HG03025 (cell line): ENCODE measurements around the gene STK24.
"Not testable (repeated sequence)": the region's sequence is repeated elsewhere in the genome, so short reads cannot be mapped to it uniquely, and the experiment has no call there.

Experiments
- ATAC-seq: cut with Tn5 transposase; IDR thresholded peaks from one replicate; pipeline ENCODE4 v1.9.1; 2021; ENCODE audit warnings: mild to moderate bottlenecking, moderate library complexity; ENCODE audit not compliant: unreplicated experiment, low FRiP score

Gene STK24

DNA sequence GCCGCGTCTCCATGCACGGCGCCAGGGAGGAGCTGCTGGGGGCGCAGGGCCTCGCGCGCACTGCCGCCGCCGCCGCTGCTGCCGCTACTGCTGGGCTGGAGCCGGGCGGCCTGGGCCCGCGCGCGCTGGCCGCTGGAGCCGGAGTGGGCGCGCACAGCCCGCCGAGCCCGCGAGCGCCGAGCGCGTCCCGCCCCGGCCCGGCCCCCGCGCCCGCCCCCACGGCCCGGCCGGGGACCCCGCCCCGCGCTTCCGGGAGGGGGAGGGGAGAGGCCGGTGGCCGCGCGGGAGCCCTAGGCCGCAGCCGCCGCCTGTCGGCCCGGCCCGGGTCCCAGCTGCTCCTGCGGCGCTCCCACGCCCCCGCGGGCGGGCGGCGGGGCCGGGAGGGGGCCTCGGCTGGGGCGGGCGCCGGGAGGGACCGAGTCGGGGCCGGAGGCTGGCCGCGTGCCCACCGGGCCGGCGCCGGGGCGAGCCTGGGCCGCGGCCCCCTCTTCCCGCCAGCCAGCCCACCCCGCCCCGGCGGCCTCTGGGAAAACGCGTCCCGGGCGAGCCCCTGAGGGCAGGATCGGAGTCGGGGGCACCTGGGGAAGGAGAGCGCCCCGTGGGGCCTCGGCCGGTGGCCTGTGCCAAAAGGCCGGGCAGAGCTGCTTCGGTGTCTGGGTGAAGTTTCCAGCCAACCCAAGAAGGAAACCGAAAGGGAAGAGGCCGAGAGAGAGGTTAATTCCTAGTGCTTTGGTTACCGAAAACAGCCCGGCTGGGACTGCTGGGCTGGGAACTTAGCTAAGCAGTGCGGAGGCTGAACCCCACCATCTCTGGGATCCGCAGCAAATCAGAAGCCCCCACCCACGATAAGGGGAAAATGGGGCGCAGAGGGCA, at the start of gene STK24:
Gene STK24 (minus strand): TSS at position 145 of the 873 bp plus-strand sequence. CDS start 321 bp downstream, outside the sequence.
- ATAC-seq: peak; percentile 72

DNA sequence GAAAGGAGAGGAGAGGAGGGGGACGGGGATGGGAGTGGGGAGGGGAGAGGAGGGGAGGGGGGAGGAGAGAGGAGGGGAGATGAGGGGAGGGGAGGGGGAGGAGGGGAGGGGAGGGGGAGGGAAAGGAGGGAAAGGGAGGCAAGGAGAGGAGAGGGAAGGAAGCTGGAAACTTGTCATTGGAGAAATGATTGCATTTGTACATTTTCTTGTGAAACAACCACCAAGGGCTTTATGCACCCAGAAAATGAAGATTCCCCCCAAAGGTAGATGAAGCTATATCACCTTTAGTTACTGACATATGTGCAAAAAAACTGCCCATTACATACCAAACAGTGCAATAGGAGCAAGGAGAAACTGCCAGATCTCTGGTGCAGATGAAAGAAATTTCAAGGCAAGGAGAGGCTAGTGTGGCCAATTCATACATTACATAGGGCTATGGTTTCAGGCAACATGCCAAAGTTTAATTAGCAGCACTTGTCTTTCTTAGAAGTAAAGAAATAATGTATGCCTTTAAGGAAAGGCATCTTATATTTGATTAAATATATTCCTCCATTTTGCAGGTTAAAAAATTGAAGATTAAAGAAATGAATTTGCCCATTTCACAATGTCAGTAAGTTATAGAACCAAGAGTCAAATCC, 49.5 kb upstream of the STK24 start:
- ATAC-seq: no peak

DNA sequence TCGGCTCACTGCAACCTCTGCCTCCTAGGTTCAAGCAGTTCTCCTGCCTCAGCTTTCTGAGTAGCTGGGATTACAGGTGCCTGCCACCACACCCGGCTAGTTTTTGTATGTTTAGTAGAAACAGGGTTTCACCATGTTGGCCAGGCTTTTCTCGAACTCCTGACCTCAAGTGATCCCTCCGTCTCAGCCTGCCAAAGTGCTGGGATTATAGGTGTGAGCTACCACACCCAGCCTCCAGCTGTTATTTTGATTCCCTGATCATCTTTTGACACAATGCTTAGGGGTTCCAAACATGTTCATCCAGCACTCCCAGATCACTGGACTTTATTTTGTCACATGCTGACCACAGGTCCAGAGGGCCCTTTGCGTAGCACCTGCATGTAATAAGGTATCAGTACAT, 47.7 kb upstream of the STK24 start:
- not testable (repeated sequence) for ATAC-seq

DNA sequence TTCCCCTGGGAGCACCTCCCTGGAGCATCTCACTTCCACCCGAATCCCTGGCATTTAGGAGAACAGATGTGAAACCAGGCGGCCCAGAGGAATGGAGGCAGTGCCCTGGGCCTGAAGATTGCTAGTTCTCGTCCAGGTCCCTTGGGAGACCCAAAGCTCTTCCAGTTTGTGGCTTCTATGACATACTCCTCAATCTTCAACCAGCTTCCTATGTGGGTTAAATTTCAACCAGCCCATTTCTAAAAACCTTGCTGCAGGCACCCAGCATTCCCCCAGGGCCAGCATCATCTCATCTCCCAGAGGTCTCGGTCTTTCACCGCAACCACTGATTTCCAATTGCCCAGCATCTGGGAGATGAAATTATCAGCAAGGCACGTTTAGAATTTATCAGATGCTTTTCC, 46.0 kb upstream of the STK24 start:
- no peak for ATAC-seq

DNA sequence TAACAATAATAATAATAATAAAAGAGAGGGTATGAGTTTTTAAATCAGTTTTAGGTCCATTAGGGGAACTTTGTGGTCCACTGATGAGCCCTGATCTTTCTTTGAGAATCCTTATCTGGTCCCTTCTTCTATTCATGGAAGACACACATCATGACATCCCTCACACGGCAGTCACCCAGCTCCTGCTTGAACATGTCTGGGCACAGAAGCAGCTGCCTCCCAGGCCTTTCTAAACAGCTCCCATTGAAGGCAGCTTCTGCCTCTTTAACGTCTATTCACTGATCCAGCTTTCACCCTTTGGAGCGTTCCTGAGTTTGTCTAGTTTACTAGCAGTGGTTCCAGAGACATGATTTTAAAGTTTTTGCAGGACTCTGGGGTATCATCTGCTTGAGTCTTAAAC, 42.6 kb upstream of the STK24 start:
- no peak for ATAC-seq

DNA sequence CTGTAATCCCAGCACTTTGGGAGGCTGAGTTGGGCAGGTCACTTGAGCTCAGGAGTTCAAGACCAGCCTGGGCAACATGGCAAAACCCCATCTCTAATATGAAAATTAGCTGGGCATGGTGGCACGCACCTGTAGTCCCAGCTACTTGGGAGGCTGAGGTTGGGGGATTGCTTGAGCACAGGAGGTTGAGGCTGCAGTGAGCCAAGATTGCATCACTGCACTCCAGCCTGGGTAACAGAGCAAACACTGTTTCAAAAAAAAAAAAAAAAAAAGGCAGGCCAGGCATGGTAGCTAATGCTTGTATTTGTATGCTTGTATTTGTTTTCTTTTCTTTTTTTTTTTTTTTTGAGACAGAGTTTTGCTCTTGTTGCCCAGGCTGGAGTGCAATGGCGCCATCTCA, 38.7 kb upstream of the STK24 start:
- ATAC-seq: not testable (repeated sequence)

DNA sequence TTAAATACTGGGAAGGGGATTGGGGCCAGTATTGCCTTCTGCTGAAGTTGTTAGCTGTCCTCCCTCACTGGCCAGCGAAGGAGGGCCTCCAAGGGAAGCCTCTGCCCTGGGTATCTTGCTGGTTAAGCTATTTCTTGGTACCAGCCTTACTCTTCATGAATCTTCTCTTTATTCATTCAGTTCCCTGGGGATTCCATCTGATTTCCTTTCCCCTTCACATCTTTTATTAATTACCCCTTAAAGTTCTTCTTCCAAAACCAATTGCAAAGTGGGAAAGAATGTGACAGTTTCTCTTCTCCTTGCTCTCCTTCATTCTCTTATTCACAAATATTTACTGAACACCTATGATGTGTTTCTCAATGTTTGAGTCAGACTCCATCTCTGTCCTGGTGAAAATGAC, 36.7 kb upstream of the STK24 start:
- no peak for ATAC-seq

DNA sequence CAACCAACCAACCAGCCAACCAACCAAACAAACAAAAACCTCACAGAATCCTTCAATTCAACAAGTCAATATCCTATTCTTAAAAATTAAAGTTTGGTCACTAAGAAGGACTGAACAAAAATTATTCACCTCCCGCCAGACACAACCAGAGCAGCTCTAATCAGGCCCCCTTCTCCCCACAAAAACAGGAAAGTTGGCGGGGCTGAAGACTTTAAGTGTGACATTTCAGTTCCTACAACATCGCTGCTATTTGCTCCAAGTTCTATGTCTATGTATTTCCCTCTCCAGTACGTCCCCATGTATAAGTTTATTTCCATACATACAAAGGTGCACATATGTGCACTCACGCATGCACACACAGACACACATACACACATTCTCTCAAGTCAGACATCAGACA, 32.8 kb upstream of the STK24 start:
- no peak for ATAC-seq

DNA sequence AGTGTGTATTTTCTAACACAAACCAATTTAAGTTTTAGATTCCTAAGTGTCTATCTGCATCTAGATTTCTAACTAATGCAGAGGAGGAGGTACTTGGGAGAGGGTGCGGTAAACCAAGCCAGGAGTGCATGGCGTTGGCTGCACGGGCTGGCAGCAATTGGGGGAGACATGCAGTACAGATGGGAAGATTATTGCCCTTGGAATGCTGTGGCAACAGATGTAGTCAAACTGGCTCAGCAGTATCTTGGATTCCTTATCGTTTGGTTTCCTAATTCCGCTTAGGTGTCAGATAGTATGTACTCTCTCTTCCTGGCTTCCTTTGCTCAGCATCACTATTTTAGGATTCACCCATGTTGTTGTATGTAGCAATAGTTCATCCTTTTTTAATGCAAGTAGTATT, 29.4 kb upstream of the STK24 start:
- ATAC-seq: no peak

DNA sequence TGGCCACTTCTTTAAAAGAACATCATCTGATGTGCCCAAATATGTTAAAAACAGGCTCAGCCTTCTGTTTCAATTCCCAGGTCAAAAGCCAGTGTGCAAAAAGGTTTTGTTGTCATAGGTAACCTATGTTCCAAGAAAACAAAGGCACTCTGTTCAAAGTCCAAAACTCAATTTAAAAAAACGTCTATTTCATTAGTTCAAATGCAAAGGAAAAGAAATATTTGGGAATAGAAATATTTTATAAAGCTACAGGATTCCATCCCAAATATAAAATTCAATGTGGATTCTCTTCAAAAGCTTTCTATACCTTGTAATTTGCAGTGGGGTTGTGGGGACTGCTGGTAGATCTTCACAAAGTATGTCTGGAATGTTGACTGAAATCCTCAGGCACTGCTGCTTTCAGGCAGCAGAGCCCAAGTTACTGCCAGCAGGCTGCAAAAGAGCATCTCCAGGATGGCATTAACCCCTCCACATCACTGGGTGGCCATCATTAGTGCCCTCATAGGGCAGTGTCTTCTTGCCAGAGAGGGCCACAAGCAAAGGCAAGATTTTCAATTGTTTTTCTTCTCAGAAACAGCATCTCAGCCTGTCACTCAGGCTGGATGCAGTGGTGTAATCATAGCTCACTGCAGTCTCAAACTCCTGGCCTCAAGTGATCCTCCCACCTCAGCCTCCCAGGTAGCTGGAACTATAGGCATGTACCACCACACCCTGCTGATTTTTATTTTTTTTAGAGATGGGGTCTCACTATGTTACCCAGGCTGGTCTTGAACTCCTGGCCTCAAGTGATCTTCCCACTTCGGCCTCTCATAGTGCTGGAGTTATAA, 22.8 kb upstream of the STK24 start:
- no peak for ATAC-seq

DNA sequence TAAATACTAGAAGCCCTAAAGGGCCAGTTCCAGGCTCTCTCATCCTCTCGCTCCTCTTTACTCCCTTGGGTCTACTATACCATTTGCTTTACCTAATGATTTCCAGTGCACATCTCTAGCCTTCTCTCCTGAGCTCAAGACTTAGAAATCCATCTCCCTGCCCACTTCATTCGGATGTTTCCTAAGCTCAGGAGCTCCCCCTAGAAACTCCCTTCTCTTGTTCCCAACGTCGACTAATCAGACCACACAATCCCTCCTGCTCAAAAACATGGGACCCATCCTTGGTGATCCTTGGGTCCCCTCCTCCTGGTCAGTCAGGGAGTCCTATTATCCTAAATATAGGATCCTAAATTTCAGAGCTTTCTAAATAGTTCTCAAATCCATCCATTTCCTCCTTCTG, 21.1 kb upstream of the STK24 start:
- no peak for ATAC-seq

DNA sequence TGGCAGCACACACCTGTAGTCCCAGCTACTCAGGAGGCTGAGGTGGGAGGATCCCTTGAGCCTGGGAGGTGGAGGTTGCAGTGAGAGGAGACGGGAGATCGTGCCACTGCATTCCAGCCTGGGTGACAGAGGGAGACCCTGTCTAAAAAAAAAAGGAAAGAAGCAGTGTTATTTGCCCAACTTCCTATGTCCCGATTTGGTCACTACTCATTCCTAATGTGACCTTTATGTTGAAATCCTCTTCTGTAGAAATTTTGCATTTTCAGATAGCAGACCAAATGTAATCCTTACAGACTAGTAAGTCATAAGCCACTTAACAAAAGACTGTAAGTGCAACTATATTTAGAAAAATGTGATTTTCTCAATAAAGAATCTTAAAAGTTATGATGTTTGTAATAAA, 18.2 kb upstream of the STK24 start:
- no peak for ATAC-seq

DNA sequence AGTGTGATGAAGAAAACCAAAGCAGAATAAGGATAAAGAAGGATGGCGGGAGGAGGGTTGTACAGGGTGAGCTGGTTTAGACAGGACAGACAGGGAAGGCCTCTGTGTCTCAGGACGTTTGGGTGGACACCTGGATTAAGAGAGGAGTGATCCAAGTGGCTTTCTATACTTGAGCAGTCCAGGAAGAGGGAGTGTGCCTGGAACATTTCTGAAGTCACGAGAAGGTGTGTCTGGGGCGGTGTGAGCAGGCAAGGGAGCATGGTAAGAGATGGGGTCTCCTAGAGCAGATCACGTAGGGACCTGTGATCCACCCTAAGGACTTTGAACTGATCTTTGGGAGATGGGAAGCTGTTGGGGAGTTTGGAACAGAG, 15.4 kb upstream of the STK24 start:
- ATAC-seq: no peak

DNA sequence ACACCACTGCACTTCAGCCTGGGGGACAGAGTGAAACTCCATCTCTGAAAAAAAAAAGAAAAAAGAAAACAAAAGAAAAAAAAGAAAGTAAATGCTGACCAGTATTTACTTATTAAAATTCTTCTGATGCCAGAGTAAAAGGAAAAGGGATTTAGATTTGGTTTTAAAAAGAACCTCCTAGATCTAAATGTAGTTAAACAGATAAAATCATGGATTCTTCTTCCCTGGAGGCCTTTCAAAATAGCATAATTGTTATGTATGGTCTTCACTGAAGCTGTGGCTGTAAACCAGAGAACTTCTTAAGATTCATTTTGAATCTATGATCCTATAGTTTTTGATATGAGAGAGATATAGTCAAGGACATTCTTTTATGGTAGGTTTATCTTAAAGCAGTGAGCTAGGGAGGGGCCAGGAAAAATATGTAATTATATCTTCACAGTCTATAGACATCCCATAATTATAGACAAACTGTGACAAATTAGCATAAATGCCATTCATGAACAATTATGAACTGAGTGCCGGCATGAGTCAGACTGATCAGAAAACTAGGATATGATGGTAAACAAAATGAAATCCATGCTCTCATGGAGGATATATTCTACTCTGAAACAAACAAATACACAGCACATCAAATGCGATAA, 14.9 kb upstream of the STK24 start:
- ATAC-seq: no peak

DNA sequence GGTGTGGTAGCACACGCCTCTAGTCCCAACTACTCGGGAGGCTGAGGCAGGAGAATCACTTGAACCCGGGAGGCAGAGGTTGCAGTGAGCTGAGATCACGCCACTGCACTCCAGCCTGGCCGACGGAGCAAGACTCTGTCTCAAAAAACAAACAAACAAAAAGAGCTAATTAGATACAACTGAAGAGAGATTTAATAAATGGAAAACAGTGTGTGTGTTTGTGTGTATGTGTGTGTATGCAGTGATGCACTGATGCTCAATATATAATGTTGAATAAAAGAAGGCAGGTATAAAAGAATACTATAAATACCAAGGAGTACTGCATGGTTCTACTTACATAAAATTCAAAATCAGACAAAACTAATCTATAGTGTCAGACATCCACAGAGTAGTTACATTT, 13.6 kb upstream of the STK24 start:
- ATAC-seq: not testable (repeated sequence)

DNA sequence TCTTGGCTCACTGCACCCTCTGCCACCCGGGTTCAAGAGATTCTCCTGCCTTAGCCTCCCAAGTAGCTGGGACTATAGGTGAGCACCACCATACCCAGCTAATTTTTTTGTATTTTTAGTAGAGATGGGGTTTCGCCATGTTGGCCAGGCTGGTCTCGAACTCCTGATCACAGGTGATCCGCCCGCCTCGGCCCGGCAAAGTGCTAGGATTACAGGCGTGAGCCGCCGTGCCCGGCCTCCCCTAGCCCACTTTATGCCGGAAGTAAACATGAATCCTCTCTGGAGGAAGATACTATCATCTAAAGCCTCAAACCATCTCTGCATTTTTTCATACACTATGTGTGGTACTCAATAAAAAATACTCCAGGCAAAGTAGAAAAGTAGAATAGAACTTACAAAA, 12.6 kb upstream of the STK24 start:
- not testable (repeated sequence) for ATAC-seq

DNA sequence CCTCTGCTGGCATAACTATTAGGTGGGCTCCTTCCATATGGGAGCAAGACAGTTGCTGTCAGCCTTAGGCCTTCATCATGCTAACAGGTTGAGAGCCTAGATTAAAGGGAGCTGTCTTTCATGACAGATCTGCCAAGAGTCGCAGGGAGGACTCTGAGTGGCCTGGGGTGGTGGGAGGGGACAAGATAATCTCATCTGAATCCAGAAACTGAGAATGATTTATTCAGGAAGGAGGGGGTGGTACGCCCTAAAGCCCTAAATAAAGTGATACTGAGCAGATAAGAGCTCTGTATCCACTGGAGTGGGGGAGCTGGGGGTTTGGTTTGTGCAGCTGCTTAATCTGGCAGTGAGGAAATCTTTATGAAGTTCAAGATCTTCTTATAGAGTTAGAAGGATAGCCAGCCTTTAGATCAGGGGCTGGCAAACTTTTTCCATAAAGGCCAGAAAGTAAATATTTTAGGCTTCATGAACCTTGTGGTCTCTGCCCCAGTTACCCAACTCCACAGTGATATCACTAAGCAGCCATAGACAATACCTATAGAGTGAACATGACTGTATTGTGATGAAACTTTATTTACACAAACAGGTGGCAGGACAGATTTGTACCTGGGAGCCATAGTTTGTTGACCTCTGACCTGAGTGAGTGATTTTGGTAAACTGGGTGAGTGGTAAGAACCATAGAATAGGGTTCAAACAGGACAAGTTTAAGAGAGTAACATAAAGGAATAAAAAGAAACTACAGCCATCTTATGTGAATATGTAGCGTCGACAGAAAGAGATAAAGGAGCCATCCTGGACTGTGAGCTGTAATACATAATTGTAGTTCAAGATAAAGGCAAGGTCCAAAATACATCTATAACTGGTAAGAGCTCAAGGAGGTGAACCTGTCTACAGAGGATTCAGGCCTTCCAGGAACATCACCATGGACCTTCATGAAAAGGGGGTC, 9.8 kb upstream of the STK24 start:
- ATAC-seq: no peak

DNA sequence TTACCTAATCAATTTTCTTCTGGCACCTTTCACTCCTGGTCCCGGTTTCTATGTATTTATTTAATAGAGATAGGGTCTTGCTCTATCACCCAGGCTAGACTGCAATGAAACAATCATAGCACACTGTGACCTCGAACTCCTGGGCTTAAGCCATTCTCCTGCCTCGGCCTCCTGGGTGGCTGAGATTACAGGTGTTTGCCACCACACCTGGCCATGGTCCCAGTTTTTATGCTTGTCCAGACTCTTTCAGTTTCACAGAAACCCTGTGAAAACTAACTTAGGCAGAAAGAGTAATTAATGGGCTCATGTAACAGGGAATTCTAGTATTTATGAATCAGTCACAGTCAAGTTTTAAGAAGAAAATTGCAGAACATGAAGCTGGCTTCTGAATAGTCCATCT, 9.0 kb upstream of the STK24 start:
- no peak for ATAC-seq

DNA sequence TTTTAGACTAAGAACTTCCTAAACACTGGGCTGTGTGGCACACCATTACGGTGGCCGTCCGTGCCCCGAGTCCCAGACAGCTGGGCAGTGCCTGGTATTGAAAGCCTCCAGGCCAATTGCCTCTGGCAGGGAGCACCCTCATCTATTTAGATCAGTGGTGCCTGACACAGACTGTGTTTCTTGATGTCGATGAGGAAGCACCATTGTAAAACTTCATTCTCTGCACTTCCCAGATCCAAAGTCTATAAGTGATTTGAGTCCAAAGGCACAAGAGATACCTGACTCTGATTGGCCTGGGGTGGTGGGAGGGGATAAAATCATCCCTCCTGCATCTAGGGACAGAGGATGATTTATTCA, 8.5 kb upstream of the STK24 start:
- ATAC-seq: no peak
